Suprapubic skin (tissue), 4 donors: ENCODE results near the gene NUP85. TPM values are rescaled to one million over a fixed set of nuclear protein-coding genes. Genes with fewer than 3 reads are reported as not detected.

Experiments used
- DNase-seq, 2 donors: peaks; one replicate each; pipeline ENCODE4 v3.0.0-alpha.2; 2019; ENCODE audit warnings: low spot score in 2 of 2
- H3K27ac ChIP-seq: fragments of 200-600 bp; sonication (generic); one replicate; pipeline ENCODE4 v1.5.1; 2019
- H3K27me3 ChIP-seq: fragments of 200-600 bp; sonication (generic); one replicate; pipeline ENCODE4 v1.5.1; 2019
- H3K36me3 ChIP-seq: fragments of 200-600 bp; sonication (generic); one replicate; pipeline ENCODE4 v1.5.1; 2019
- H3K4me1 ChIP-seq: fragments of 200-600 bp; sonication (generic); one replicate; pipeline ENCODE4 v1.5.1; 2019
- H3K4me3 ChIP-seq: fragments of 200-600 bp; sonication (generic); one replicate; pipeline ENCODE4 v1.5.1; 2019; ENCODE audit warnings: mild to moderate bottlenecking
- H3K9me3 ChIP-seq: fragments of 200-600 bp; sonication (generic); one replicate; pipeline ENCODE4 v1.5.1; 2019
- EP300 ChIP-seq: sonication (generic); formaldehyde crosslinking; IDR thresholded peaks from one replicate; pipeline ENCODE4 v1.6.1; 2017; ENCODE audit warnings: antibody characterized with exemption
- POLR2A ChIP-seq, 2 donors: fragments of 450-650 bp; IDR thresholded peaks; one replicate each; pipeline ENCODE4 v1.6.1; 2017; ENCODE audit warnings: antibody characterized with exemption in 2 of 2, mild to moderate bottlenecking in 2 of 2, moderate library complexity in 2 of 2
- POLR2AphosphoS5 ChIP-seq, 3 donors: sonication (generic); formaldehyde crosslinking; IDR thresholded peaks; one replicate each; pipeline ENCODE4 v1.6.1; 2017; ENCODE audit warnings: antibody characterized with exemption in 3 of 3
- WGBS: methylation state at CpG from one replicate; pipeline ENCODE4 v1.1.5; 2018; 5-methylcytosine and 5-hydroxymethylcytosine counted together
- total RNA-seq, 4 donors: library from RNA; depleted of rRNA; stranded (reverse); fragments of >200 nt; gene quantifications; one replicate each; pipeline ENCODE4 v1.1.0, GENCODE V29; 2016
- TF ChIP-seq, protein P1 (sequence below), 2 donors: fragments of 200-600 bp in 1 of 2; fragments of 450-650 bp in 1 of 2; sonication (generic) in 1 of 2; IDR thresholded peaks; one replicate each; pipeline ENCODE4 v1.5.1; 2016 to 2019; ENCODE audit warnings: antibody characterized with exemption in 2 of 2, mild to moderate bottlenecking in 1 of 2, moderate library complexity in 1 of 2

The NUP85 gene
- total RNA-seq, 4 donors from 2014 or later: 27.3 to 71.7 (median 33.0) TPM

DNA sequence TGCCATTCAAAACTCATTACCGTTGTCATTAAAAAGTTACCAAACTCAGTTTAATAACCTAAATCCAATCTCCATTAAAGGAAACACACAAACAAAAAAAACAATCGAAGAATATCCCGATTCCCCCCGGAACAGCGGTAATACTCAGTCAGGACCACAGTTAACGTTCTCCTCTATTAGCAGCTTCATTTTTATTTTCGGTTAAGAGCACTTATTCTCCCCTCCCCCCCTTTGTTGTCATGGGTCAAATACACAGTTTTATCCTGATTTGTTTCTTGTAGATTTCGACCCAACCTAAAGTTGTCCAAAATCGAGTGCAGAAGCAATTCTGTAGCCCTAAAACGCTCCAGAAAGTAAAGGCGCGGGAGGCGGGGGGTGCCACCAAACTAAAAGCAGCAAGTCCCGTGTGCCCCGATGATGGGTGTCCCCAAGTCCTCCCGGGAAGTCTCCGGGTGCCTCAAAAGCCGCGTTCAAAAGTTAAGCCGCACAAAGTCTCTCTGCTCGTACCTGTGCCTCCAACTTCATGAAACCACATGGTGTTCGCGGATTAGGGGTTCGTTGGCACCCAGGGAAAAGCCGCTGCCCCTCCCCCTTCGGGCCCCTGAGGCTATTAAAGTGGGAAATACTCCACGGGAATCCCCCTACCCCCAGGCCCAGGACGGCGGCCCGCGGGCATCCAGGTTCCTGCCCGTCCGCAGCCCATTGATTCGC lies 23.7 kb upstream of the NUP85 start:
- peaks cover 37% of the 10 kb centered on the region for H3K4me1 ChIP-seq
- no peaks in the 10 kb centered on the region for H3K9me3 ChIP-seq
- peak overlapping the region; percentile 100 for H3K27ac ChIP-seq
- H3K4me3 ChIP-seq: peak overlapping the region; percentile 83
- no peaks in the 10 kb centered on the region for H3K27me3 ChIP-seq
- WGBS: under 1% methylated on average over 27 of the region's 34 CpGs
- DNase-seq: no peak
- no peak for TF ChIP-seq EP300
- TF ChIP-seq POLR2AphosphoS5 (IDR thresholded peaks at IDR 0.05): no peak
- TF ChIP-seq POLR2A (IDR thresholded peaks at IDR 0.05): no peak
- TF ChIP-seq, protein P1, sequence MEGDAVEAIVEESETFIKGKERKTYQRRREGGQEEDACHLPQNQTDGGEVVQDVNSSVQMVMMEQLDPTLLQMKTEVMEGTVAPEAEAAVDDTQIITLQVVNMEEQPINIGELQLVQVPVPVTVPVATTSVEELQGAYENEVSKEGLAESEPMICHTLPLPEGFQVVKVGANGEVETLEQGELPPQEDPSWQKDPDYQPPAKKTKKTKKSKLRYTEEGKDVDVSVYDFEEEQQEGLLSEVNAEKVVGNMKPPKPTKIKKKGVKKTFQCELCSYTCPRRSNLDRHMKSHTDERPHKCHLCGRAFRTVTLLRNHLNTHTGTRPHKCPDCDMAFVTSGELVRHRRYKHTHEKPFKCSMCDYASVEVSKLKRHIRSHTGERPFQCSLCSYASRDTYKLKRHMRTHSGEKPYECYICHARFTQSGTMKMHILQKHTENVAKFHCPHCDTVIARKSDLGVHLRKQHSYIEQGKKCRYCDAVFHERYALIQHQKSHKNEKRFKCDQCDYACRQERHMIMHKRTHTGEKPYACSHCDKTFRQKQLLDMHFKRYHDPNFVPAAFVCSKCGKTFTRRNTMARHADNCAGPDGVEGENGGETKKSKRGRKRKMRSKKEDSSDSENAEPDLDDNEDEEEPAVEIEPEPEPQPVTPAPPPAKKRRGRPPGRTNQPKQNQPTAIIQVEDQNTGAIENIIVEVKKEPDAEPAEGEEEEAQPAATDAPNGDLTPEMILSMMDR (IDR thresholded peaks at IDR 0.05): no peak
- H3K36me3 ChIP-seq: peaks cover 28% of the 10 kb centered on the region

DNA sequence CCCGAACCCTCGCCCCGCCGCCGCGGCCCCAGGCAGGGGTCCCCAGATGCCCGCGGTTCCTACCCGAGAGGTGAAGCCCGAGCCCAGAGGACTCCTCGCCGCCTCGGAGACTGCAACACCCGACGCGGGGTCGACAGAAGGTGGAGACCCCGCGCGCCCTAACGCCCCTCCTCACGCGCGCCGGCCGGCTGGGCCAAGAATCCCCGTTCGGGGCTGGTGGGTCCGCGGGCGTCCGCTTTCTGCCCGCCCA lies 23.2 kb upstream of the NUP85 start:
- peak; percentile 82 to 86 for DNase-seq

DNA sequence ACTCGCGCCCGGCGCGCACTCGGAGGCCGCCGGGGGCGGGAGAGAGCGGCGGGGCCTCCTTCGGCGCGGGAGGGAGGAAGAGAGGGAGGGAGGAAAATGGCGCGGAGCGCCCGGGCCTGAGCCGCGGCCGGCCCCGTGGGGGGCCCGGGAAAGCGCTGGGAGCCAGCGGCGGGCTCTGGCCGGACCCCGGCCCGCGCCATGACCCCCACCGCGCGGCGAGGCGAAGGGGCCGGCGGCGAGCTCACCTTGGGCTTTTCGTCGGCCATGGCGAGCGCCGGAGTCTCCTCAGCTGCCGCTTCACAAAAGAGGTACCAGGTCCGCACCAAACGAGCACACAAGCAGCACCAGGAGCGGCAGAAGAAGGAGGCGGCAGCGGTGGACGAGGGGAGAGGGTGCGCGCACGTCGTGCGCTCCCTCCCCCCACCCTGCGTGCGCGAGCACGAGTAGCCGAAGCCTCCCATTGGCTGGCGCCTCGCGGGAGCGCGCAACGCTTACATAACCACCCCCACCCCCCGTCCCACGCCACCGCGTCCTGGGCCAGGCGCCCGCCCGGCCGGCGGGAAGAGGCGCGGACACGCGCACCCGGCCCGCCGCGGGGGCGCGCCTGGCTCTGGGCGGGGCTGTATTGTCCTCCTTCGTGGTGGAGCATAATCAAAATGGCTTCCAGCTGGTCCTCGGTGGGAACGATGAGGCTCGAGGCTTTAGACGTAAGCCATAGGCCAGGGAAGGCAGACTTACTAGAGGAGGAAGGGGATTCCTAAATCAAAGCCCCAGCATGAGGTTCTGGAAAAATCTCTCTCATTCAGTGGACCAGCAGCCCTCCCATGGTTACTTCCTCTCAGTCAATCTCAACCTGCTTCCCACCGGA lies 22.7 kb upstream of the NUP85 start, which contains the start of gene SUMO2:
Gene SUMO2 (minus strand): TSS at position 391 of the 868 bp plus-strand sequence. CDS start 125 bp downstream, at position 266.
- H3K27ac ChIP-seq: peak within 1 kb of the TSS; percentile 100
- no peaks in the 10 kb centered on the region for H3K9me3 ChIP-seq
- TF ChIP-seq EP300 (no peak), POLR2A (IDR thresholded peaks at IDR 0.05) (peak in 1 of 2 donors; percentile 78), POLR2AphosphoS5 (IDR thresholded peaks at IDR 0.05) (peak in 2 of 3 donors; percentile 26 to 76)
- TF ChIP-seq, protein P1 (IDR thresholded peaks at IDR 0.05): peak in 1 of 2 donors; percentile 65
- H3K36me3 ChIP-seq: peaks cover 17% of the 10 kb centered on the region
- DNase-seq: peak; percentile 95 to 97
- peaks cover 37% of the 10 kb centered on the region for H3K4me1 ChIP-seq
- WGBS: 2% methylated on average over 29 of the region's 92 CpGs
- no peaks in the 10 kb centered on the region for H3K27me3 ChIP-seq
- H3K4me3 ChIP-seq: peak within 1 kb of the TSS; percentile 83

More for the DNA sequence above, 23.2 kb upstream of the NUP85 start:
- Histone ChIP-seq H3K27me3 (no peaks in the 10 kb centered on the region), H3K36me3 (peaks cover 23% of the 10 kb centered on the region), H3K9me3 (no peaks in the 10 kb centered on the region), H3K4me1 (peaks cover 37% of the 10 kb centered on the region), H3K4me3 (peak overlapping the region; percentile 83), H3K27ac (peak overlapping the region; percentile 100)
- no peak for TF ChIP-seq EP300
- TF ChIP-seq, protein P1 (IDR thresholded peaks at IDR 0.05): peak in 1 of 2 donors; percentile 26
- 2% methylated on average over 10 of the region's 33 CpGs for WGBS

DNA sequence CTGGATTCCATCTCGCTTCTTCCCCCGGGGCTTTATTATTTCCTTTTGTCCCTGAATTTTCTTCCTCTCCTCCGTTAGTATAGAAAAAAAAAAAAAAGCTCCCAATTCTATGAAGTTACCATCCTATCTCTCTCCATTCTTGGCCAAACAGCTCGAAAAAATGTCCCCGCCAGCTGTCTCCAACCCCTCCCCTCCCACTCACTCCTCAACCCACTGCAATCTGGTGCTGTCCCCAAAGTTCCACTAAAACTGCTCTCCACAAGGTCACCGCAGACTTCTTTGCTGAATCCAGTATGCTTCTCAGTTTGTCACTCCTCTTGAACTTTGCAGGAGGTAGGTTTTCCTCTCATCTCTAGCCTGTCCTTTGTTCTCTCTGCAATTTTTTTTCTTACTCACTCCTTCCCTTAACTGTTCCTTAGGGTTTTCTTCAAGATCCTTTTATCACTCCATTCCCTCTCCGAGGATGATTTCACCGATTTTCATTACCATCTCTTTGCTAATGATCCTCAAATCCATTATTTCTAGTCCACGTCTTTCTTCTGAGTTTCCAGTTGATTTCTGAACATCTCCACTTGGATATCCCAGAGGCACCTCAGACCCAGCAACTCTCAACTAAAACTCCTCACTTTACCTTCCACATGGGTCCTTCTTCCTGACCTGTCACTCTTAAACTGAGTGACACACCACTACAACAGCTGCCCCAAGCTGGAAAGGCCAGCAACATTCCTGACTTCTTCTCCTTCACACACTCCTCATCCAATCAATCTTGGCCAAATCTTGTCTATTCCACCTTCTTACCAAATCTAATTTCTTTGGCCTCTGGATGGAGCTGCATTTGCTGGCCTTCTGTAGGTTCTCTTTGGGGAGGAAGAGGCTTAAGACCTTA lies 21.2 kb upstream of the NUP85 start:
- Histone ChIP-seq H3K9me3 (no peaks in the 10 kb centered on the region), H3K4me3 (no peak overlapping the region), H3K27me3 (no peaks in the 10 kb centered on the region), H3K4me1 (peaks cover 29% of the 10 kb centered on the region), H3K27ac (no peak overlapping the region), H3K36me3 (peaks cover 6% of the 10 kb centered on the region)
- 93% methylated on average over 9 of the region's 9 CpGs for WGBS
- no peak for DNase-seq
- no peak for TF ChIP-seq POLR2A (IDR thresholded peaks at IDR 0.05)
- no peak for TF ChIP-seq POLR2AphosphoS5 (IDR thresholded peaks at IDR 0.05)
- TF ChIP-seq, protein P1 (IDR thresholded peaks at IDR 0.05): no peak
- no peak for TF ChIP-seq EP300
